HG02763 (cell line): Measurements from ENCODE around the gene SEPTIN10.
"Not testable (repeated sequence)": the region's sequence is repeated elsewhere in the genome, so short reads cannot be mapped to it uniquely, and the experiment has no call there.

ENCODE experiments used
- ATAC-seq: cut with Tn5 transposase; IDR thresholded peaks from one replicate; pipeline ENCODE4 v1.9.1; 2021; ENCODE audit warnings: mild to moderate bottlenecking, moderate library complexity; ENCODE audit not compliant: unreplicated experiment

The SEPTIN10 gene

DNA sequence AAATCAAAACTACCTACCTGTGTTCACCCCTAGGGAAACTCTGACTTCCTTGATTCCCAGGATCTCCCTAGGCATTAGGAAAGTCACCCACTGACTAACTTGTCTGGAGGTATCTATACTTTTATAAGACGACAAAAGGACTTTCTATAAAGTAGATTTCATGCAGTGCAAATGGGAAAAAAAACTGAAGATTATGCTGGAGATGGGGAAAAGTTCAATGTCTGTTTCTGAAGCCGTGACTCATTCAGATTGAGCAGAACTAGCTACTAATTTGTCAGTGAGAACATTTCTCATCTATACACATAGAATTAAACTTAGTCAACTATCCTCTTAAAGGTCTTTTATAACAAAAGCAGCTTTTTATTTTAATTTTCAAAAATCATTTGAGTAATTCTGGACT is 6.0 kb downstream of the SEPTIN10 start:
- no peak for ATAC-seq

DNA sequence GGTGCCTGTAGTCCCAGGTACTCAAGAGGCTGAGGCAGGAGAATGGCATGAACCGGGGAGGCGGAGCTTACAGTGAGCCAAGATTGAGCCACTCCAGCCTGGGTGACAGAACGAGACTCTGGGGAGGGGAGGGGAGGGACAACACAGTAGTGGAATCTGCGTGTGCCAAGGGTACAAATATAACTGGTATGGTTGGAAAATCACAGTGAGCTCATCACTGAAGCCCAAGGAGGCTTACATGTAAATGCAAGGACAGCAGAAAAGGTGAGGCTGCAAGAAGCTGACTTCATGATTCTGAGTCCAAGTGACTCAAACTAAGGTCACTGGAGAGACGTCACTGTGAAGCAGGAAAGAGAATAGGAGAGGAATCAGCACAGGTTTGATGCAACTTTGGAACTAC is 9.2 kb downstream of the SEPTIN10 start:
- ATAC-seq, result no peak

DNA sequence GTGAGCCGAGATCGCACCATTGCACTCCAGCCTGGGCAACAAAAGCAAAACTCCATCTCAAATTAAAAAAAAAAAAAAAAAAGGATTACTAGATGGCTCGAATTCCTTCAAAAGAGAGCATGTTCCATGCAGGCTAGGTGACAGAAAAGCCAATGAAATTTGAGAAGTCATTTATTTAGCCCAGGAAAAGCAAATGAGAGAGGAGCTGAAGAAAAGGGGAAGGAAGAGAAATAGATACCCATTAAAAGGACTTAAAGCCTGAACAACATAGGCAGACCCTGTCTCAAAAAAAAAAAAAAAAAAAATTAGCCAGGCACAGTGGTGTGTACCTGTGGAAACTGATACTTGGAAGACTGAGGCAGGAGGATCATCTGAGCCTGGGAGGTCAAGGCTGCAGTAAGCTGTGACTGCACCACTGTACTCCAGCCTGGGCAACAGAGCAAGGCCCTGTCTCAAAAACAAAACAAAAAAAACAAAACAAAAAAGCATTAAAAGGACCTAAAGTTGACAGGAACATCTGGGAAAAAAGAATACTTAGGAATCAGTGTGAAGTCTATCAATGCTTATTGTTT is 11.1 kb downstream of the SEPTIN10 start:
- no peak for ATAC-seq

DNA sequence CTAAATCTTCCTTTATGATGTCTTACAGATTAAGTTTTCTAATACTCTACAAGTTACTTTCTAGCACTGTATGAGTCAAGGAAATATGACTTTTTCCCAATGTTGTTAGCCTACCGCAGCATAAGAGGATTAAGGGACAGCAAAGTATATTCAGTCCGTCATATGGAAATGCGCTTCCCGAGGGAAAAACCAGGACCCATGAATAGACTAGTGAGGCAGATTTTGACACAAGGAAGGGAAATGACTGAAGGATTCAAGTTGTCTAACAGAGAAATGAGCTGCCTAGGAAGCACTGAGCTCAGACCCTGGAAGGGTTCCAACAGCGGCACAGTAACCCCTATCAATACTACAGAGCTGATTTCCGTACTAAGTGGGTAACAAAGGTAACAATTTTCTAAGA is 12.0 kb downstream of the SEPTIN10 start:
- no peak for ATAC-seq

DNA sequence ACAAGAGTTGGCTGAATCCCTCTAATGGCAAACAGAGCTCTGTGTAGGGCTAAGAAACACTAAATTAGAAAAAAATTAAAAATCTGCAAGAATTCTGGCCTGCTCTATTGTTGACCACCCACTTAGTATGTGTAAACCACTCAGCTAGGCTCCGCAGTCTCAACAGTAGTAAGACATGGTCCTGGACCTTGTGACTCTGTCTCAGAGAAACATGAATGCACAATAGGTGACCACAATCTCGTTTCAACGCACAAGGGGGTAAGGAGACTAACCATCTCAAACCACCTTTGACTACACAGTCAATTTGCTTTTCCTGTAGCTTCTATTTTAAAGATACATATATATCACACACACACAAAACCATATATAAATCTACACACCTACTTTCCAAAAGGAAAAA is 16.5 kb downstream of the SEPTIN10 start:
- no peak for ATAC-seq

DNA sequence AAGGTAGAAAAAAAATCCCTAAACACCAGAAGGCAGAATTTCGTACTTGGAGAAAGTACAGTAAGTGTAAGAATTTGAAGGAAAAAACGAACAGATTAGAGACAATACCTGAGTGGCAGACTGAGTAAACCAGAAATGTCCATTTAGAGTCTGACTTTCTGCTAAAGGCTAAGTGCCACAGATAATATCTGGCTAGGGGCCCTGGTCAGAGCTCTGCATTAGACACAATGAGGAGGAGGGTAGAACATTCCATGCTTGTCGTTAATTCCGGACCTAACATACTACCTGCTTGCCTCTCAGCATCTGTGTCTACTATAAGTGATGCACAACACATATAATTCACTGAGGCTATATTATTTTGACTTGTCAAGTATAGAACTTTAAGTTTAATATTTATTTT is 18.1 kb downstream of the SEPTIN10 start:
- ATAC-seq, result no peak

DNA sequence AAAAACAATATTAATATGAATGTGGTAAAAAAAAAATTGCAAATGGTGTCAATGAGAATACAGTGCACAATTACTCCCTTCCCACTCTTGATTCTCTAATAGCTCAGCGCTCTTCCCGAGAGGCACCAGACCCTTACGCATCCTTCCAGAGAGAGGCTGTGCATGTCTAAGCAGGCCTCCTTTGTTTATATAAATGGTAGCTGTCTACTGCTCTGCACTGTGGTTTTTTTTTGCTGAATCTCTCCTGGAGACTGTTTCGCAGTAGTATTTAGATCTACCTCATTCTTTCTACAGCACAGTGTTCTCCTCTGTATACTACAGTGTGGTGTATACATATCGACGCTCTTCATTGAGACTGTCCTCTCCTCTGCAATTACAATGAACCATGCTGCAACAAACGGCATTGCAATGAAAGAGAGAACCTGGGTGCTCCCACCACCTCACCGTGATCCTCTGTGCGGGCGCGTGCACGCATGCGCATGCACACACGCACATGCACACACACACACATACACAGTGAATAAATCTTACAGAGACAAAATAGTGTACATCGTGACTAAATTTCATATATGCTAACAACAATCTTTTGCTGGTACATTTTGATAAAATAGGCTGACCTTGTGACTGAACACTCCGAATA is 19.4 kb downstream of the SEPTIN10 start:
- no peak for ATAC-seq

DNA sequence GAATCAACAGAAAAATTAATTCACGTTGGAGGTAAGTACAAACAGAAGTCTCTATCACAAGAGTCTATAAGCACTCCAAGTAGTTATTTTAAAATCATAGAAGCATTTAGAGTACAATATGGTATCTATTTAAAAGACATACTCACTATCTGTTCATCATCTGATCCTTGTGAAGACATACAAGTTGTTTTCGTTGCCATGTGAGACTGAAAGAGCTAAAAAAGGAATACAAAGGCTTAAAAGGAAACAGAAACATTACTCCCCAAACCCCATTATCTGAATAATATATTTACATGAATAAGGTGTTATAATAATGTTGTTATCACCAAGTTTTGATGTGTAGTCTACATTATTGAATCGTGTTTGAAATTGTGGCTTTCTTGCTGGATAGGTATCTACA is 20.9 kb downstream of the SEPTIN10 start:
- no peak for ATAC-seq

DNA sequence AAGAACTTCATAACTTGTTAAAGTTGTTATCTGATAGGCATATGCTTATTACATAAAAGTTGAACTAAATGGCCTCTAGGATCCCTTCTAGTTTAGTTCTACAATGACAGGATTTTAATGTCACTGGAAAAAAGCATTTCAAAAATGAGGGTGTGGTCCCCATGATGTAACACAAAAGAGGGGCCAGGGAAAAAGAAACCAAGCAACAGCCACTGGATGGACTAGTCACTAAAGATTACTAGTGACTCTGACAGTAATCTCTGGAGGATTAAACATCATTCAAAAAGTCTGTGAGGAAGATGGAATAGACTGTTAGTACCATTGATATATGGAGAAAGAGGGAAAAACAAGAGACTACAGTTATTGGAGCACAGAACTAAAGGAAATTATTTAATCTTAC is 22.6 kb downstream of the SEPTIN10 start:
- no peak for ATAC-seq

DNA sequence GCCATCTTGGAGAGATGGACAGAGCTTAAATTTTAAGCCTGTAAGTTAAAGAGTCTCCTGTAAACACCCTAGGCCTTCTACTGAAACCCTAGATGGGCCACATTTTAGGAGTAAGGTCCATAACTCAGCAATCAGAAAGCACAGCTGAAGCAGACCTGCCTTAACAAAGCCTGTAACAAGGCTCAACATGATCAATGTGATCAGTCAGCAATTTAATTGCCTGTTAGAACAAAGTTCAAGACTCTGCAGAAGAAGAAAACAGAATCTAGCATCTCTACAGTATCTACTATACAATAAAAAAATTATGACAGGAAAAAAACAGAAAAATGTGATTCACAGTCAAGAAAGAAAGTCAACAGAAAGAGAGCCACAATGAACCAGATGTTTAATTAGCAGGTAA is 27.1 kb downstream of the SEPTIN10 start:
- no peak for ATAC-seq

DNA sequence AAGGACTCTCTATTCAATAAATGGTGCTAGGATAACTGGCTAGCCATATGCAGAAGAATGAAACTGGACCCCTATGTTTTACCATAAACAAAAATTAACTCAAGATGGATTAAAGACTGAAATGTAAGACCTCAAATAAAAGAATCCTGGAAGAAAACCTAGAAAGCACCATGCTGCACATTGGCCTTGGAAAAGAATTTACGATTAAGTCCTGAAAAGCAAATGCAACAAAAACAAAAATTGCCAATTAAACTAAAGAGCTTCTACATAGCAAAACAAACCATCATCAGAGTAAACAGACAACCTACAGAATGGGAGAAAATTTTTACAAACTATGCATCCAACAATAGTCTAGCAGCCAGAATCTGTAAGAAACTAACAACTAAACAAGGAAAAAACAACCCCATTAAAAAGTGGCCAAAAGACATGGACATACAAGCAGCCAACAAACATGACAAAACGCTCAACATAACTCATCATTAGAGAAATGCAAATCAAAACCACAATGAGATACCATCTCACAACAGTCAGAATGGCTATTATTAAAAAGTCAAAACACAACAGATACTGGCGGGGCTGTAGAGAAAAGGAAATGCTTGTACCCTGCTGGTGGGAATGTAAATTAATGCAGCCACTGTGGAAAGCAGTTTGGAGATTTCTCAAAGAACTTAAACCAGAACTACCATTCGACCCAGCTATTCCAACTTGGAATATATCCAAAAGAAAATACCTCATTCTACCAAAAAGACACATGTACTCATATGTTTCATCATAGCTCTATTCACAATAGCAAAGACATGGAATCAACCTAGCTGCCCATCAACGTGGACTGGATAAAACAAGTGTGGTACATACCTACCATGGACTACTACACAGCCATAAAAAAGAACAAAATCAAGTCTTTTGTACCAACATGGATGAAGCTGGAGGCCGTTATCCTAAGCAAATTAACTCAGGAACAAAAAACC is 30.6 kb downstream of the SEPTIN10 start:
- ATAC-seq, result no peak

DNA sequence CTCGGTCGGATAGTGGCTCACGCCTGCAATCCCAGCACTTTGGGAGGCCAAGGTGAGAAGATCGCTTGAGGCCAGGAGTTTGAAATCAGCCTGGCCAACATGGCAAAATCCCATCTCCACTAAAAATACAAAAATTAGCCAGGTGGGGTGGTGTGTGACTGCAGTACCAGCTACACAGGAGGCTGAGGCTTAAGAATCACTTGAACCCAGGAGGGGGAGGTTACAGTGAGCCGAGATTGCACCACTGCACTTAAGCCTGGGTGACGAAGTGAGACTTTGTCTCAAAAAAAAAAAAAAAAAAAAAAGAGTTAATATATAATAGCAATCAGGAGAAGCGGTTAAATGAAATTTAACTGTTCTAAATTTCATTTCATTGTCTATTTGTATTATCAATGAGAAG is 36.1 kb downstream of the SEPTIN10 start:
- not testable (repeated sequence) for ATAC-seq

DNA sequence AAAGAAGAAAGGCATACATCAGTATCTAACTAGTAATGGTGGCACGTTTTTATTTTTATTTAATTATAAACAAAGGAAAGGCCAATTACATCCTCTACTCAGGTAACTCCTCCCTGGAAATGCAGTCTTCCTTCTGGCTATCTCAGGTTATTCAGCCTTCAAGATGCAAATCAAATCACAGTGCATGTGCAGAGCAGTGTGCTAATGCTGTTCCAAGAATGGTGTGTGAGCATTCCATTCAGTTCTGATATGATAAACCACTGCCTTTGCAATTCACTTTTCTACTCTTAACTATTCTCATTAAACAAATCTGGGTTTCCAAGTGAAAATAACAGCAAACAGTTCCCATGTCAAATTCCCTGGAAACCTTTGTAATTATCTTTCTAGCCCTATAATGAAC is 38.4 kb downstream of the SEPTIN10 start:
- no peak for ATAC-seq

DNA sequence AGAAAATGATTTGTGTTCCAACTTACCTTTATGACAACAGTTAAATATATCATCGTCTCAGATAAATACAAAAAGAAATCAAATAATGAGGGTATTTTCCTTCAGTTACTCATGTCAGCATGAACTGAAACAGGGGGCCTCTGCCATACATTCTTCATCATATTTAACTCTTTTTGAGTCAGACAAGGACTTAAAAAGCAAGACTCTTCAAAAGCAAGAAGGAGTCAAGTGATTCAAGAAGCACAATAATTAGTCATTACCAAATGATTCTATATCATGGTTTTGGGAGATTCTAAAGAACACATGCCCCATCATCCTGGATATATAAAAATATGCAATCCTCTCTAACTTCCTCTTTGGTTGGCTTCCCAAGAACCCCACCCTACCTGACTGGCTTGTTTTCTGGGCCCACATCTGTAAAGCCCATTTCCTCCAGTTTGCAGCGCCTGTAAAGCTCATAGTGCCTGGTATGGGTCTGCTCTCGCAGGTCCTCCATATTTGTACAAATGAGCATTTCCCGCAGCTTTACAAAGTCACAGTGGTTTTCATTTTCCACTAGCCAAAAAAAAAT is 49.7 kb downstream of the SEPTIN10 start:
- no peak for ATAC-seq

DNA sequence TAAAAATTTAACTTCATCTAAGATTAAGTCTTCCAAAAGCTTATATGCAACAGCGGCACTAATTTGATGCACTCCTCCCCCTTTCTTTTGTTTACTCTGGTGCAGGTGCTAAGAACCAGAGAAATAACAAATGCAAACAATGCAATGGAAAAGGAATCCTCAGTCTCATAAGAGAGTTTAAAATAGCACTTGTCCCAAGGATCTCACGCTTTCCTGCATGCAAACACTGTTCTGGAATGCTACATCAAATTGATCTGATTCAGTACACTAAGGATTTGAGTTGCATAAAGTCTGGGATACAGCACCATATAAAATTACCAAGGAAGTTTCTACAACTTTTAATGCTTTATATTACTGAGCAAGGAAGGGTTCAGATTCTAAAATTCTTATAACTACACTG is 50.5 kb downstream of the SEPTIN10 start:
- ATAC-seq, result no peak

DNA sequence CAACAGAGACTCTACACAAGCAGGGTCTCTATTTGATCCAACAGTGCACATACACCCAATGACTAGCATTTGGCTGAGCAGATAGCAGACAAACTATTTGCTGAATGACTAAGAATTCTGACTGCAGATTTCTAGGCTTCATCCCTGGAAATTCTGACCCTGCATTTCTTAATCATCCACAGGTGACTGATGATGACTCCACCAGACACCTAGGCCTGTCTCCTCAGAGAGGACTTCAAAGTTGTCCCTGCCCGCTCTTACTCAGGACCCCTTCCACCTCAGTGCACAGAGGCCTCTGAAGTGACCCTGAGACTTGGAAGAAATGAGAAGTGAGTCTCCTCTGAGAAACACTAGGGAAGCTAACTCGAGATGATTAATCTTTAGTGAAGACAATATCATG is 51.3 kb downstream of the SEPTIN10 start:
- ATAC-seq, result no peak

DNA sequence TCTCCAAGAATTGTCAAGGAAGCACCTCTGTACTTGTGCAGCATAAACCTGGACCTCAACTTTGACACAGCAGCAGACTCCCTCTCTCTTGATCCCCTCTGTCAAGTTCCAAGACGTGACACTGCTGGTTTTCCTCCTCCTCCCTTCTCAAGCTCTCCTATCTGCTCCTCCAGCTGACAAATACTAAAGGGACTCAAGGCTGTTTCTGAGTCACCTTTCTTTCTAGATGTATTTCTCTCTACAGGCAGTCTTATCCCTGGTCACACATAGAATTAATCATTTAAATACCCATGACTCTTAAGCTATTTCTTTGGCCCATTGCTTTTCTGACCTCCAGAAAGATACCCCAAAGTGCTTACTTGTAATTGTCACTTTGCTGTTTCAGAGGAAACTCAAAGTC is 53.5 kb downstream of the SEPTIN10 start:
- no peak for ATAC-seq

DNA sequence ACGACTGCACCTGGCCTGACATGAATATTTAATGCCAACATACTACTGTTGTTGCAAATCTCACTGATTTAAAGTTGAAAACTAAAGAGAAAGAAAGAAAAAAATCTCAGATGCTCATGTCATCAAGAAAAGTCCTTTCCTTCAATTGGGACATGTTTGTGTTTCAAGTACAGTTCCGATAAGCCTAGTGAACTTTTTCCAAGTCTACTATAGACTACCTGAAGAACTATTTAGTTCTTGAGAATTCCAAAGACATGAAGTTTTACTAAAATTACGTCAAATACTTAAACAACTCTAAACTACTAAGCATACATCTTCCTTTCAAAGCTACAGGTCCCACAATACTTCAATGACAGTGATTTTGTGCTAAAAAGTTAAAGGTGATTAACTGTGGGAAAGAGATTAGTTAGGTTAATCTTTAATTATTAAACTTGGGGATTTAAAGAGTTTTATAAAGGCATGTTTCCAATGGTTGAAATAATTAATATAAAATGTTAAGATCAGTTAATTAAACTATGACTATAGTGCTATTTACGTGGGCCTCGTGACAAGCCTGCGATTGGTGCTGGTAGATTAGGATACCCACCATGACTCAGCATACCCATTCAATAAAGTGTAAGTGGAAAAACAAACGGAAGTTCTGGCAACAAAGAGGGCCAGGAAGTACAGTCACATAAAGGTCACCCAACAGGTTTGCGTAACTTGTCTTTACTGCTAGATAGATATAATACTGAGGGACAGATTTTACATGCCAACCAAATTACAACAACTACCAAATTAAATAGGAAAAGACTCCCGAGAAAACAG is 55.5 kb downstream of the SEPTIN10 start:
- no peak for ATAC-seq

DNA sequence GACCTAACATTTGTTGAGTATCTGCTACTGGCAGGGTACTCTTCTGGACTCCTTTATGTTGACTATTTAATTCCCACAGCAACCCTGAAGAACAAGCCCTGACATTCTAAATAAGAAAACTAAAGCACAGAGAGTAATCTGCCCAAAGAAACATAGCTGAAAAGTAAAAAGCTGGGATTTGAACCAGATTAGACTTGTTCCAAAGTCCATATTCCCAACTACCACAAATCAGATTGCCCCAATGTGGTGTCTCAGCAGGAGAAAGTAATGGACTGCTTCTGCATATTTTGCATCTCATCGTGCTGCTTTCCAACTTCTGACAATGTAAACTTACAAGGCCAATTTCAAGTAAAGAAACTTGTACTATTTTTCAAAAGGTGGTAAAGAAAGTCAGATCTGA is 56.5 kb downstream of the SEPTIN10 start:
- no peak for ATAC-seq

DNA sequence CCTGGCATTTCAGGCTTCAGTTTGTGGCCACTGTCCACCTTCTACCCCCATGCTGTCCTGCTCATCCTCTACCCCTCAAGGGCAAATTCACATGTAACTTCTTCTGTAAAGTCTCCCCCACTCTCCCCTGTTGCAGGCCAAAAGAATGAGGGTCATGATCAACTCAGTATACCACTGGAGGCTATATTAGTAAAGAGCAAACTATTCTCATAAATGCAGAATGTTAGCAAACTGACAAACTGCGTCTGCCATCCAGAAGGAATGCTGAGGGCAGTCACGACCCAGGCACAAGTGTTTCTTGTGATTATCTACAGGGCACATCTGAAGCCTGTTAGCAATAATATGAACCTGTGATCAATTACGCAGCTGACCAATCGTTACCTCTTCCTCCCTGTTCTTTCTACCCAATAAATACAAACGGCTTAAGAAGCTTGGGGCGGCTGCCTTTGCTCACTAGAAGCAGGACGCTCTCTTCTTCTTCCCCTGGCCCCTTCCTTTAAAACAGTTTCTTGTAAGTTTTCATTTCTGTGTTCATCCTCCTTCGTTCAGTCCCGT is 58.3 kb downstream of the SEPTIN10 start:
- no peak for ATAC-seq

DNA sequence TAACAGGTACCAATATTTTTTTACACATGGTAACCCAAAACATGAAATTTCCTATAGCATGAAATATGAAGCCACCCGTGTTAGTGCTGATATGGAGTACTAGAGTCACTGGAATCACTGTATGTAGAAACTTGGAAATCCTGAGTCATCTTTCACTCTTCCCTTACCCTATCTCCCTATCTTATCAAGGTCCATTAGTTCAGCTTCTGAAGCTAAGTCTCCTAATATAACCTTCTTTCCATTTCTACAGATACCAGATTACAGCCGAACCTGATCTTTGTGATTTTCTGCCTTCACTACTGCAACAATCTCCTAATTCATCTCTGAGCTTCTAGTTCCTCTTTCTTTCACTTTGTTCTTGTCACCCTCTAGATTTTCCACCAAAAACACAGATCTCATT is 59.0 kb downstream of the SEPTIN10 start:
- no peak for ATAC-seq
